ENCODE results near the gene UBAP1. TPM values are rescaled to one million over a fixed set of nuclear protein-coding genes. Genes with fewer than 3 reads are reported as not detected.

The UBAP1 gene
- total RNA-seq, 1 experiment from 2014 or later: 30.8 TPM

- BruUV-seq (replicated peaks): TSS peak; percentile 2
- H3K9me3 ChIP-seq (ENCODE audit: control insufficient read depth in 1 of 2, insufficient read depth in 1 of 2, low read depth in 1 of 2, low read length in 2 of 2): no peaks in the 10 kb centered on the region
- H3K27ac ChIP-seq (ENCODE audit: low read depth, low read length): peak overlapping the region; percentile 24; the same call in 1 of the 2 replicates
- no peak overlapping the region for H3K9ac ChIP-seq (ENCODE audit: low read length)
- H3K36me3 ChIP-seq (ENCODE audit: control insufficient read depth in 1 of 2, insufficient read depth in 2 of 2, low read length in 2 of 2): 0 out of 4 replicates have a peak, but pooled peaks cover 0 to 4% of the 10 kb centered on the region in 2 experiments
- H3K4me3 ChIP-seq (replicated peaks in 1 of 2; ENCODE audit: low read depth in 1 of 2, low read length in 2 of 2): no peak overlapping the region
- H4K20me1 ChIP-seq (ENCODE audit: insufficient read depth): peaks cover 12% of the 10 kb centered on the region
- no peaks in the 10 kb centered on the region for H3K9me2 ChIP-seq (ENCODE audit: insufficient read depth)
- H3K4me1 ChIP-seq (ENCODE audit: control insufficient read depth in 1 of 2, insufficient read depth in 2 of 2, low read length in 2 of 2): peaks cover 16 to 22% of the 10 kb centered on the region in 2 experiments
- CTCF ChIA-PET: no interaction called here
- peaks cover 93% of the 10 kb centered on the region for H3K79me2 ChIP-seq (ENCODE audit: insufficient read depth, low read length)
- DNase-seq (ENCODE audit: low read depth, low spot score): peak; percentile 68
- RAD21 ChIA-PET (ENCODE audit: low non-redundant PET in 1 of 2, low total read pairs in 2 of 2, uncharacterized antibody in 2 of 2, unreplicated experiment in 2 of 2): no interaction called here
- peak; percentile 51; the same call in 1 of the 2 replicates for TF ChIP-seq POLR2AphosphoS5 (IDR thresholded peaks at IDR 0.05; ENCODE audit: low read depth, low read length)
- TF ChIP-seq JUND (IDR thresholded peaks at IDR 0.05): peak; percentile 86
- peak; percentile 71 for TF ChIP-seq CBX3 (IDR thresholded peaks at IDR 0.05; ENCODE audit: low read depth)
- no peak for TF ChIP-seq YY1 (IDR thresholded peaks at IDR 0.05; ENCODE audit: extremely low read depth, insufficient replicate concordance, low read depth, low read length)
- TF ChIP-seq SP1 (IDR thresholded peaks at IDR 0.05; ENCODE audit: low read depth): peak; percentile 82
- TF ChIP-seq SRF (IDR thresholded peaks at IDR 0.05; ENCODE audit: low read depth): peak; percentile 53; the same call in 1 of the 2 replicates
- TF ChIP-seq, protein P1, sequence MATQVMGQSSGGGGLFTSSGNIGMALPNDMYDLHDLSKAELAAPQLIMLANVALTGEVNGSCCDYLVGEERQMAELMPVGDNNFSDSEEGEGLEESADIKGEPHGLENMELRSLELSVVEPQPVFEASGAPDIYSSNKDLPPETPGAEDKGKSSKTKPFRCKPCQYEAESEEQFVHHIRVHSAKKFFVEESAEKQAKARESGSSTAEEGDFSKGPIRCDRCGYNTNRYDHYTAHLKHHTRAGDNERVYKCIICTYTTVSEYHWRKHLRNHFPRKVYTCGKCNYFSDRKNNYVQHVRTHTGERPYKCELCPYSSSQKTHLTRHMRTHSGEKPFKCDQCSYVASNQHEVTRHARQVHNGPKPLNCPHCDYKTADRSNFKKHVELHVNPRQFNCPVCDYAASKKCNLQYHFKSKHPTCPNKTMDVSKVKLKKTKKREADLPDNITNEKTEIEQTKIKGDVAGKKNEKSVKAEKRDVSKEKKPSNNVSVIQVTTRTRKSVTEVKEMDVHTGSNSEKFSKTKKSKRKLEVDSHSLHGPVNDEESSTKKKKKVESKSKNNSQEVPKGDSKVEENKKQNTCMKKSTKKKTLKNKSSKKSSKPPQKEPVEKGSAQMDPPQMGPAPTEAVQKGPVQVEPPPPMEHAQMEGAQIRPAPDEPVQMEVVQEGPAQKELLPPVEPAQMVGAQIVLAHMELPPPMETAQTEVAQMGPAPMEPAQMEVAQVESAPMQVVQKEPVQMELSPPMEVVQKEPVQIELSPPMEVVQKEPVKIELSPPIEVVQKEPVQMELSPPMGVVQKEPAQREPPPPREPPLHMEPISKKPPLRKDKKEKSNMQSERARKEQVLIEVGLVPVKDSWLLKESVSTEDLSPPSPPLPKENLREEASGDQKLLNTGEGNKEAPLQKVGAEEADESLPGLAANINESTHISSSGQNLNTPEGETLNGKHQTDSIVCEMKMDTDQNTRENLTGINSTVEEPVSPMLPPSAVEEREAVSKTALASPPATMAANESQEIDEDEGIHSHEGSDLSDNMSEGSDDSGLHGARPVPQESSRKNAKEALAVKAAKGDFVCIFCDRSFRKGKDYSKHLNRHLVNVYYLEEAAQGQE (IDR thresholded peaks at IDR 0.05; ENCODE audit: low read depth): no peak
- TF ChIP-seq FOSL1 (IDR thresholded peaks at IDR 0.05; ENCODE audit: low read depth): peak; percentile 84
- peak; percentile 96 for TF ChIP-seq CEBPB (IDR thresholded peaks at IDR 0.05; ENCODE audit: low read depth)
- peak; percentile 81 for TF ChIP-seq SIN3A (IDR thresholded peaks at IDR 0.05; ENCODE audit: low read depth)
- TF ChIP-seq ZNF274 (IDR thresholded peaks at IDR 0.05; ENCODE audit: low read depth, low read length): no peak
- peak; percentile 65 for TF ChIP-seq MAX (IDR thresholded peaks at IDR 0.05)
- no peaks in the 10 kb centered on the region for H3K27me3 ChIP-seq (ENCODE audit: insufficient read depth, low read length)
- H3K4me2 ChIP-seq (ENCODE audit: low read length): peak overlapping the region; percentile 53
- intact Hi-C loops (cut with micrococcal nuclease): no loop called here
- no peak overlapping the region for H2AFZ ChIP-seq (ENCODE audit: low read depth, low read length, poor library complexity, severe bottlenecking)
- ATAC-seq: peak; percentile 71
- POLR2A ChIA-PET: no interaction called here
These were observed 7.1 kb downstream of the UBAP1 start for GRCh38 chr9:34185778-34186551.

Data from HCT116 (cell line).